ENCODE results near the gene ACTR3.

ACTR3 gene

DNA sequence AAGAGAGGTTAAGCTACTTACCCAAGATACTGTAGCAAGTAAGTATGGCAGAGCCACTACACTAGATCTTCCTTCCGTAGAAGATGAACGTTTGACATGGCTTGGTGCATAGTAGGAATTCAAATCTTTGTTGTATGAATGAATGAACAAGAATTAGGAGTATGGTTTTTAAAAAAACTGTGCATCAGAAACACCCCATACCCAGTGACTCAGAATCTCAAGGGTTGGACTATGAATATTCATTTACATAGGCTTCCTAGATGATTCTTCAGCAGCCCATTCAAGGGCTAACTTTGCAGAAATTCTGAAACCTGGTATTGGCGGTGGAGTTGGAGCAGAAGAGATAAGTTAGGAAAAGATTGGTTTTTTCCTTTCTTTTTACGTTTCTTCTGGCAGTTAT, 5.4 kb downstream of the ACTR3 start:
- Histone ChIP-seq H3K4ac (ENCODE audit: low read depth, low read length) (no peak overlapping the region), H3K4me2 (ENCODE audit: low read length) (no peak overlapping the region), H3K27me3 (ENCODE audit: insufficient read depth, low read length, poor library complexity) (no peaks in the 10 kb centered on the region), H3K4me1 (ENCODE audit: control insufficient read depth, low read depth, low read length) (peaks cover 5% of the 10 kb centered on the region), H4K8ac (ENCODE audit: low read depth, low read length) (no peak overlapping the region), H3K18ac (ENCODE audit: low read length) (no peak overlapping the region), H3K23ac (ENCODE audit: low read length) (no peak overlapping the region), H3K27ac (ENCODE audit: low read depth, low read length) (no peak overlapping the region), H3K79me2 (ENCODE audit: control insufficient read depth, insufficient read depth, low read length) (peaks cover 78% of the 10 kb centered on the region), H3K56ac (ENCODE audit: low read length) (no peak overlapping the region), H2BK15ac (replicated peaks; ENCODE audit: low read depth) (no peak overlapping the region), H3K36me3 (ENCODE audit: control insufficient read depth, insufficient read depth, low read length) (no peaks in the 10 kb centered on the region), H2BK120ac (ENCODE audit: low read depth, low read length) (no peak overlapping the region), H2AK5ac (ENCODE audit: low read length) (no peak overlapping the region), H3K79me1 (ENCODE audit: low read length) (peaks cover 2% of the 10 kb centered on the region), H3K4me3 (ENCODE audit: low read length) (no peak overlapping the region), H4K5ac (ENCODE audit: low read length) (no peak overlapping the region), H2BK5ac (ENCODE audit: low read length) (no peak overlapping the region), H3K9ac (ENCODE audit: low read length) (no peak overlapping the region)
- DNase-seq = no peak
- no CpG with 5 or more reads among the region's 4 CpGs for WGBS (ENCODE audit: extremely low coverage, insufficient coverage, low lambda C conversion rate)

DNA sequence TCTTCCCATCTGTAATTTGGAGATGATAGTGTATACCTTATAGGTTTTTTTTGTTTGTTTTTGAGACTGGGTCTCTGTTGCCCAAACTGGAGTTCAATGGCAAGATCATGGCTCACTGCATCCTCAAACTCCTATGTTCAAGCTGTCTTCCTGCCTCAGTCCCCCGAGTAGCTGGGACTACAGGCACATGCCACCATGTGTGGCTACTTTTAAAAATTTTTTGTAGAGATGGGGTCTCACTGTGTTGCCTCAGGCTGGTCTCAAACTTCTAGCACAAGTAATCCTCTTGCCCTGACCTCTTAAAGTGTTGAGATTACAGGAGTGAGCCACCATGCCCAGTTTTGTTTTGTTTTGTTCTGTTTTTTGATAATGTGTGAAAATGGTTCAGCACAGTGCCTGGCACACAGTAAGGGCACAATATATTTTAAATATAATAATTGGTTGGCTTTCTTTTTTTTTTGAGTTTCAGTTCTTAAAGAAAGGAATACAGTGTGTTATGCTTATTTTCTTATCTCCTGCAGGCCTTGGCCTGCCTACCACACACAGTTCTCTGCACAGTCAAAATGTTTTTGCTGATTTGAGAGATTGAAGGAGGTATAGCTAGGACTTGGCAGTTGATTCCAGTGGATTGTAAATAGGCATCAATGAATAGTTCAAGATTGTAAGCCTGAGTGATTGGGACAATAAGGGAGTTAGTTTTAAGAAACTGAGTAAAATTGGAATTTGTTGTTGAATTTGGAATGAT, 6.1 kb downstream of the ACTR3 start:
- no peak overlapping the region for H3K23ac ChIP-seq (ENCODE audit: low read length)
- H3K27me3 ChIP-seq (ENCODE audit: insufficient read depth, low read length, poor library complexity) = no peaks in the 10 kb centered on the region
- no peak overlapping the region for H3K18ac ChIP-seq (ENCODE audit: low read length)
- WGBS (ENCODE audit: extremely low coverage, insufficient coverage, low lambda C conversion rate) = no CpG with 5 or more reads among the region's 1 CpG
- no peak overlapping the region for H3K27ac ChIP-seq (ENCODE audit: low read depth, low read length)
- H2BK120ac ChIP-seq (ENCODE audit: low read depth, low read length) = no peak overlapping the region
- H3K4me2 ChIP-seq (ENCODE audit: low read length) = no peak overlapping the region
- no peaks in the 10 kb centered on the region for H3K36me3 ChIP-seq (ENCODE audit: control insufficient read depth, insufficient read depth, low read length)
- peaks cover 5% of the 10 kb centered on the region for H3K4me1 ChIP-seq (ENCODE audit: control insufficient read depth, low read depth, low read length)
- peaks cover 2% of the 10 kb centered on the region for H3K79me1 ChIP-seq (ENCODE audit: low read length)
- no peak overlapping the region for H4K5ac ChIP-seq (ENCODE audit: low read length)
- H2BK5ac ChIP-seq (ENCODE audit: low read length) = no peak overlapping the region
- H3K4ac ChIP-seq (ENCODE audit: low read depth, low read length) = no peak overlapping the region
- no peak overlapping the region for H2BK15ac ChIP-seq (replicated peaks; ENCODE audit: low read depth)
- H3K4me3 ChIP-seq (ENCODE audit: low read length) = no peak overlapping the region
- no peak overlapping the region for H2AK5ac ChIP-seq (ENCODE audit: low read length)
- H3K79me2 ChIP-seq (ENCODE audit: control insufficient read depth, insufficient read depth, low read length) = peaks cover 78% of the 10 kb centered on the region
- no peak overlapping the region for H3K9ac ChIP-seq (ENCODE audit: low read length)
- no peak for DNase-seq
- no peak overlapping the region for H4K8ac ChIP-seq (ENCODE audit: low read depth, low read length)
- no peak overlapping the region for H3K56ac ChIP-seq (ENCODE audit: low read length)

DNA sequence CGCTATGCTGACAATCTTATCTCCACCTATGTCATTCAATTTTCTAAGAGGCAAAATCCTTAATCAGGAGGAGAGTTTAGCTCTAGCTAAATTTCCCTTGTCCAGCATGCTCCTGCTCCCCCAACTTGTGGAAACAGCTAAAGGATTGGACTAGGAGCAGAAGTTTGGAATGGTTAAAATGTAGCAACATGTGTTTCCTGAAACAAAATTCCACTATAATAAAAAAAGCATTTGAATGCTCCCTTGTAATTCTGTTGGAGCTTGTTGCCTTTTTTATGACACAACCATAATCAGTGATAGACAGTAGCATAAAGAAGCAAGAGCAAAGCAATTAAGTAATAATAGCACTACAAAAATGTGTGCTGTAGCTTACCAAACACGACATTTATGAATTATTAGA, 6.9 kb downstream of the ACTR3 start:
- Histone ChIP-seq H4K5ac (ENCODE audit: low read length) (no peak overlapping the region), H4K8ac (ENCODE audit: low read depth, low read length) (no peak overlapping the region), H3K4me1 (ENCODE audit: control insufficient read depth, low read depth, low read length) (peaks cover 5% of the 10 kb centered on the region)

DNA sequence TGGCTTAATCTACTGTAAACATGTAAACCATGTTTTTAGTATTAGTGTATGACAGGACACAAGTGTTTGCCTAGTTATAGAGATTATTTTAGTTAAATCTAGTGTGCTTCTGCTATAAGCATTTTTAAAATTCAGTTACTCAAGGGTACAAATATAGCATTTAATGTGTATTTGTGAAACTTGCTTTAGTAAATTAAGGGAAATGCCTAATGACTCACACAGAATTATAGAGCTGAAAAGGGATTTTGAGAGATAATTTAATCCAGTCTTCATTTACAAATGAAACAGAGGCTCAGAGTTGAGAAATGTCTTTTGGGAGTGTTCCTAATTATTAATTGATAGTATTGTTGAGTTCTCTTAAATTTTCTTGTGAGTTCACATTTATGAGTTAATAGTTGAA, 8.2 kb downstream of the ACTR3 start:
- Histone ChIP-seq H3K4me2 (ENCODE audit: low read length) (no peak overlapping the region), H3K79me1 (ENCODE audit: low read length) (peaks cover 2% of the 10 kb centered on the region), H2BK120ac (ENCODE audit: low read depth, low read length) (no peak overlapping the region), H3K18ac (ENCODE audit: low read length) (no peak overlapping the region), H4K8ac (ENCODE audit: low read depth, low read length) (no peak overlapping the region), H3K79me2 (ENCODE audit: control insufficient read depth, insufficient read depth, low read length) (peaks cover 78% of the 10 kb centered on the region), H3K56ac (ENCODE audit: low read length) (no peak overlapping the region), H3K36me3 (ENCODE audit: control insufficient read depth, insufficient read depth, low read length) (no peaks in the 10 kb centered on the region), H2BK5ac (ENCODE audit: low read length) (no peak overlapping the region), H3K9ac (ENCODE audit: low read length) (no peak overlapping the region), H3K4me3 (ENCODE audit: low read length) (no peak overlapping the region), H3K27ac (ENCODE audit: low read depth, low read length) (no peak overlapping the region), H4K5ac (ENCODE audit: low read length) (no peak overlapping the region), H3K27me3 (ENCODE audit: insufficient read depth, low read length, poor library complexity) (no peaks in the 10 kb centered on the region), H2BK15ac (replicated peaks; ENCODE audit: low read depth) (no peak overlapping the region), H3K4me1 (ENCODE audit: control insufficient read depth, low read depth, low read length) (peaks cover 5% of the 10 kb centered on the region), H3K23ac (ENCODE audit: low read length) (no peak overlapping the region), H3K4ac (ENCODE audit: low read depth, low read length) (no peak overlapping the region), H2AK5ac (ENCODE audit: low read length) (no peak overlapping the region)
- no peak for DNase-seq

More for the DNA sequence above, 6.9 kb downstream of the ACTR3 start:
- no peak for DNase-seq
- H3K4ac ChIP-seq (ENCODE audit: low read depth, low read length) = no peak overlapping the region
- H3K18ac ChIP-seq (ENCODE audit: low read length) = no peak overlapping the region
- 60% methylated on average over 1 of the region's 2 CpGs for WGBS (ENCODE audit: extremely low coverage, insufficient coverage, low lambda C conversion rate)
- H2BK5ac ChIP-seq (ENCODE audit: low read length) = no peak overlapping the region
- H3K23ac ChIP-seq (ENCODE audit: low read length) = no peak overlapping the region
- no peak overlapping the region for H2BK15ac ChIP-seq (replicated peaks; ENCODE audit: low read depth)
- H3K27me3 ChIP-seq (ENCODE audit: insufficient read depth, low read length, poor library complexity) = no peaks in the 10 kb centered on the region
- no peak overlapping the region for H2AK5ac ChIP-seq (ENCODE audit: low read length)
- H3K36me3 ChIP-seq (ENCODE audit: control insufficient read depth, insufficient read depth, low read length) = no peaks in the 10 kb centered on the region
- peaks cover 2% of the 10 kb centered on the region for H3K79me1 ChIP-seq (ENCODE audit: low read length)
- no peak overlapping the region for H3K27ac ChIP-seq (ENCODE audit: low read depth, low read length)
- H2BK120ac ChIP-seq (ENCODE audit: low read depth, low read length) = no peak overlapping the region
- peaks cover 78% of the 10 kb centered on the region for H3K79me2 ChIP-seq (ENCODE audit: control insufficient read depth, insufficient read depth, low read length)
- no peak overlapping the region for H3K4me2 ChIP-seq (ENCODE audit: low read length)
- no peak overlapping the region for H3K9ac ChIP-seq (ENCODE audit: low read length)
- no peak overlapping the region for H3K4me3 ChIP-seq (ENCODE audit: low read length)
- H3K56ac ChIP-seq (ENCODE audit: low read length) = no peak overlapping the region

DNA sequence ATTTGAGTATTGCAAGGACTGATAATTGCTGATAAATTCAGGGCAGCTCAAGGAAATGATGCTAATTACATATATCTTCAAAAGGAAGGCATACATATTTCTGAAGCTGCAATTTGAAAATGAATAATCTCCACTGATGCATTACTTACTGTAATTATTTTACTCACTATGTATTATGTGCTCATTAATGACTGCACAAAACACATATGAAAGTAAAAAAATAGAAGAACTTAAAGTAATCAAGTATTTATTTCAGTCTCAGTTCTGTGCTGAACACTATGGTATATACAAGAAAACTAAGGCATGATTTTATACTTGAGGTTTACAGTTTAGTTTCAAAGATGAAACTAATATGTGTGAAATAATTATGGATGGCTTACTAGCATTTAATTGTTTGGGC, 9.3 kb downstream of the ACTR3 start:
- H3K36me3 ChIP-seq (ENCODE audit: control insufficient read depth, insufficient read depth, low read length) = no peaks in the 10 kb centered on the region
- H2BK5ac ChIP-seq (ENCODE audit: low read length) = no peak overlapping the region
- no peak overlapping the region for H3K27ac ChIP-seq (ENCODE audit: low read depth, low read length)
- no peak overlapping the region for H3K18ac ChIP-seq (ENCODE audit: low read length)
- DNase-seq = no peak
- no peak overlapping the region for H2BK120ac ChIP-seq (ENCODE audit: low read depth, low read length)
- no peak overlapping the region for H2AK5ac ChIP-seq (ENCODE audit: low read length)
- no peak overlapping the region for H3K4me2 ChIP-seq (ENCODE audit: low read length)
- peaks cover 2% of the 10 kb centered on the region for H3K79me1 ChIP-seq (ENCODE audit: low read length)
- H3K4me1 ChIP-seq (ENCODE audit: control insufficient read depth, low read depth, low read length) = peaks cover 5% of the 10 kb centered on the region
- H4K8ac ChIP-seq (ENCODE audit: low read depth, low read length) = no peak overlapping the region
- H3K4me3 ChIP-seq (ENCODE audit: low read length) = no peak overlapping the region
- H2BK15ac ChIP-seq (replicated peaks; ENCODE audit: low read depth) = no peak overlapping the region
- no peak overlapping the region for H3K4ac ChIP-seq (ENCODE audit: low read depth, low read length)
- H3K23ac ChIP-seq (ENCODE audit: low read length) = no peak overlapping the region
- H3K27me3 ChIP-seq (ENCODE audit: insufficient read depth, low read length, poor library complexity) = no peaks in the 10 kb centered on the region
- no peak overlapping the region for H3K9ac ChIP-seq (ENCODE audit: low read length)
- peaks cover 79% of the 10 kb centered on the region for H3K79me2 ChIP-seq (ENCODE audit: control insufficient read depth, insufficient read depth, low read length)
- H3K56ac ChIP-seq (ENCODE audit: low read length) = no peak overlapping the region
- H4K5ac ChIP-seq (ENCODE audit: low read length) = no peak overlapping the region

DNA sequence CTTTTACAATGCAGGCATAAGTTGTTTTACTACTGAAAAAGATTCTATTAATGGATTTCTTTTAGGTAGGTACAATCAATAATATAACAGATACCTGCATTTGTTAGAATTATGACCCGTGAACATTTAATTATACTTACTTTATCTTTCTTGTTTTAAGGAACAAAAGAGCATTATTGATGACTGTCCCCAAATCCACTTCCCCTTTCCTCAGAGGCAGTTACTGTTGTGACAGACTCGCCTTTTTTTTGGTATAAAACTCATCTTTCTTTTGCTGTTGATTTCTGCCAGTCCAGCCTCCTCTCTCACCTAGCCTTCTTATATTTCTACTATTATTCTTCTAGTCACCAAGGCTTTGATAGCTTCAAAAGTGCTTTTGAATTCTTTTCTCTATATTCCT, 12.1 kb downstream of the ACTR3 start:
- H4K8ac ChIP-seq (ENCODE audit: low read depth, low read length) = no peak overlapping the region
- H3K4ac ChIP-seq (ENCODE audit: low read depth, low read length) = no peak overlapping the region
- no peak for DNase-seq
- no peaks in the 10 kb centered on the region for H3K36me3 ChIP-seq (ENCODE audit: control insufficient read depth, insufficient read depth, low read length)
- H3K27ac ChIP-seq (ENCODE audit: low read depth, low read length) = no peak overlapping the region
- no peak overlapping the region for H3K56ac ChIP-seq (ENCODE audit: low read length)
- H3K79me1 ChIP-seq (ENCODE audit: low read length) = no peaks in the 10 kb centered on the region
- H3K18ac ChIP-seq (ENCODE audit: low read length) = no peak overlapping the region
- H2BK5ac ChIP-seq (ENCODE audit: low read length) = no peak overlapping the region
- no peak overlapping the region for H3K4me3 ChIP-seq (ENCODE audit: low read length)
- H3K27me3 ChIP-seq (ENCODE audit: insufficient read depth, low read length, poor library complexity) = no peaks in the 10 kb centered on the region
- no peak overlapping the region for H2BK120ac ChIP-seq (ENCODE audit: low read depth, low read length)
- H3K23ac ChIP-seq (ENCODE audit: low read length) = no peak overlapping the region
- H3K79me2 ChIP-seq (ENCODE audit: control insufficient read depth, insufficient read depth, low read length) = peaks cover 77% of the 10 kb centered on the region
- H3K9ac ChIP-seq (ENCODE audit: low read length) = no peak overlapping the region
- no peak overlapping the region for H4K5ac ChIP-seq (ENCODE audit: low read length)
- H3K4me1 ChIP-seq (ENCODE audit: control insufficient read depth, low read depth, low read length) = no peaks in the 10 kb centered on the region
- WGBS (ENCODE audit: extremely low coverage, insufficient coverage, low lambda C conversion rate) = no CpG with 5 or more reads among the region's 2 CpGs
- no peak overlapping the region for H2BK15ac ChIP-seq (replicated peaks; ENCODE audit: low read depth)
- no peak overlapping the region for H2AK5ac ChIP-seq (ENCODE audit: low read length)
- H3K4me2 ChIP-seq (ENCODE audit: low read length) = no peak overlapping the region

Measured in mesendoderm (in vitro differentiated cells).